Right atrium auricular region (tissue), 2 donors: Measurements from ENCODE around the gene IL16. TPM values are rescaled to one million over a fixed set of nuclear protein-coding genes. Genes with fewer than 3 reads are reported as not detected.

Experiments
- DNase-seq: peaks from one replicate; pipeline ENCODE4 v3.0.0-alpha.2; 2019; ENCODE audit warnings: low spot score
- H3K27ac ChIP-seq, 2 donors: fragments of 200-600 bp; sonication (generic); 1 replicate in 1 of 2; 2 replicates in 1 of 2; pipeline ENCODE4 v1.5.1; 2016 to 2019
- H3K27me3 ChIP-seq, 2 donors: fragments of 200-600 bp; sonication (generic); one replicate each; pipeline versions ENCODE4 v1.5.1 to v1.6.0; 2017 to 2019
- H3K36me3 ChIP-seq: fragments of 200-600 bp; sonication (generic); one replicate; pipeline ENCODE4 v1.5.1; 2016
- H3K4me1 ChIP-seq, 2 donors: fragments of 200-600 bp; sonication (generic); one replicate each; pipeline versions ENCODE4 v1.5.1 to v1.6.0; 2017 to 2019
- H3K4me3 ChIP-seq, 2 donors: fragments of 200-600 bp; sonication (generic); 1 replicate in 1 of 2; 2 replicates in 1 of 2; pipeline ENCODE4 v1.5.1; 2017 to 2019; ENCODE audit warnings: mild to moderate bottlenecking in 1 of 2, moderate library complexity in 1 of 2
- H3K9me3 ChIP-seq, 2 donors: fragments of 200-600 bp; sonication (generic); one replicate each; pipeline ENCODE4 v1.5.1; 2019
- CTCF ChIP-seq, 2 donors: fragments of 200-600 bp; sonication (generic); IDR thresholded peaks; one replicate each; pipeline ENCODE4 v1.5.1; 2019; ENCODE audit warnings: antibody characterized with exemption in 2 of 2
- total RNA-seq, 2 donors: library from RNA; depleted of rRNA; stranded (reverse); fragments of >200 nt; gene quantifications; one replicate each; pipeline ENCODE4 v1.1.0, GENCODE V29; 2016

The IL16 gene
- total RNA-seq, 2 donors from 2014 or later, result 3.9 to 12.1 TPM

GRCh38 chr15:81257435-81257834 is 60.8 kb downstream of the IL16 start:
- Histone ChIP-seq H3K36me3 (no peaks in the 10 kb centered on the region), H3K9me3 (no peaks in the 10 kb centered on the region), H3K27me3 (no peaks in the 10 kb centered on the region), H3K4me1 (no peaks in the 10 kb centered on the region), H3K27ac (no peak overlapping the region), H3K4me3 (no peak overlapping the region)
- no peak for DNase-seq
- TF ChIP-seq CTCF (IDR thresholded peaks at IDR 0.05), result no peak

GRCh38 chr15:81258455-81258854 is 61.8 kb downstream of the IL16 start:
- no peaks in the 10 kb centered on the region for H3K36me3 ChIP-seq
- DNase-seq, result no peak
- H3K27ac ChIP-seq, result no peak overlapping the region
- H3K27me3 ChIP-seq, result no peaks in the 10 kb centered on the region
- H3K4me1 ChIP-seq, result no peaks in the 10 kb centered on the region
- no peaks in the 10 kb centered on the region for H3K9me3 ChIP-seq
- TF ChIP-seq CTCF (IDR thresholded peaks at IDR 0.05), result no peak
- no peak overlapping the region for H3K4me3 ChIP-seq

- Histone ChIP-seq H3K4me3 (no peak overlapping the region), H3K27me3 (no peaks in the 10 kb centered on the region), H3K4me1 (no peaks in the 10 kb centered on the region), H3K36me3 (no peaks in the 10 kb centered on the region), H3K9me3 (no peaks in the 10 kb centered on the region), H3K27ac (no peak overlapping the region)
- no peak for TF ChIP-seq CTCF (IDR thresholded peaks at IDR 0.05)
- no peak for DNase-seq
Measured at GRCh38 chr15:81259760-81260298, 63.1 kb downstream of the IL16 start.

GRCh38 chr15:81261172-81261811 is 64.6 kb downstream of the IL16 start:
- no peak overlapping the region for H3K4me3 ChIP-seq
- peaks cover 0 to 13% of the 10 kb centered on the region in 2 donors for H3K4me1 ChIP-seq
- no peaks in the 10 kb centered on the region for H3K36me3 ChIP-seq
- no peaks in the 10 kb centered on the region for H3K27me3 ChIP-seq
- no peaks in the 10 kb centered on the region for H3K9me3 ChIP-seq
- H3K27ac ChIP-seq, result no peak overlapping the region
- TF ChIP-seq CTCF (IDR thresholded peaks at IDR 0.05), result no peak
- no peak for DNase-seq

GRCh38 chr15:81263477-81263876 is 66.8 kb downstream of the IL16 start:
- DNase-seq, result no peak
- Histone ChIP-seq H3K4me1 (peaks cover 0 to 15% of the 10 kb centered on the region in 2 donors), H3K27me3 (no peaks in the 10 kb centered on the region), H3K4me3 (no peak overlapping the region), H3K36me3 (no peaks in the 10 kb centered on the region), H3K27ac (no peak overlapping the region), H3K9me3 (no peaks in the 10 kb centered on the region)
- TF ChIP-seq CTCF (IDR thresholded peaks at IDR 0.05), result no peak
